Measurements from ENCODE around the gene MSRB2. TPM values are rescaled to one million over a fixed set of nuclear protein-coding genes. Genes with fewer than 3 reads are reported as not detected.
"Not testable (repeated sequence)": the region's sequence is repeated elsewhere in the genome, so short reads cannot be mapped to it uniquely, and the experiment has no call there.

Gene MSRB2
- total and polyA plus RNA-seq, 2 of the 8 experiments (the other 6 are each of a cell fraction or from before 2014, with no cell fraction given): 11.0 to 13.9 TPM

DNA sequence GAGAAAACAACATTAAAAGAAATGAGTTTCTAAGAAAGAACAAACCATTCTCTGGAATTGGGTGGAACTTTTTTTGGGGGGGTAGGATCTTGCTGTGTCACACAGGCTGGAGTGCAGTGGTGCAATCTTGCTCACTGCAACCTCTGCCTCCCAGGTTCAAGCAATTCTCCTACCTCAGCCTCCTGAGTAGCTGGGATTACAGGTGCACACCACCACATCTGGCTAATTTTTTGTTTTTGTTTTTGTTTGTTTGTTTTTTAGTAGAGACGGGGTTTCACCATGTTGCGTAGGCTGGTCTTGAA is 30.6 kb upstream of the MSRB2 start:
- not testable (repeated sequence) for H4K20me1 ChIP-seq (replicated peaks in 1 of 2; ENCODE audit: control insufficient read depth in 1 of 2, insufficient read depth in 2 of 2, low read length in 2 of 2); H3K4me3 ChIP-seq (ENCODE audit: extremely low read depth in 1 of 4, insufficient read depth in 2 of 4, low read depth in 3 of 4, low read length in 4 of 4); FAIRE-seq; H3K79me2 ChIP-seq (ENCODE audit: control insufficient read depth in 1 of 2, insufficient read depth in 2 of 2, low read length in 2 of 2); H3K4ac ChIP-seq (replicated peaks; ENCODE audit: insufficient read length, low read depth, low read length); H4K91ac ChIP-seq (replicated peaks; ENCODE audit: insufficient read length, low read length); H2BK120ac ChIP-seq (replicated peaks; ENCODE audit: low read depth, low read length); H4K5ac ChIP-seq (ENCODE audit: insufficient read length, low read depth, low read length); H2BK12ac ChIP-seq (ENCODE audit: low read depth, low read length); H2BK15ac ChIP-seq (ENCODE audit: low read length); H3K79me1 ChIP-seq (ENCODE audit: low read depth, low read length); H3K36me3 ChIP-seq (ENCODE audit: control insufficient read depth in 2 of 4, insufficient read depth in 4 of 4, low read length in 3 of 4); H3K18ac ChIP-seq (ENCODE audit: extremely low read depth, low read length); DNase-seq (ENCODE audit: low read depth in 1 of 2, low spot score in 2 of 2); H3K4me2 ChIP-seq (ENCODE audit: insufficient read depth in 1 of 2, low read depth in 2 of 2, low read length in 2 of 2); H4K8ac ChIP-seq (ENCODE audit: extremely low read depth, insufficient read depth, low read length); H3K23ac ChIP-seq (ENCODE audit: insufficient read length); H3K14ac ChIP-seq (ENCODE audit: insufficient read length); H3K27ac ChIP-seq (ENCODE audit: low read depth, low read length); H3K9me3 ChIP-seq (ENCODE audit: insufficient read depth in 2 of 2, low read depth in 1 of 2, low read length in 1 of 2); H3K9ac ChIP-seq (replicated peaks in 1 of 4; ENCODE audit: extremely low read depth in 1 of 4, low read depth in 3 of 4, low read length in 3 of 4); H3K27me3 ChIP-seq (replicated peaks in 1 of 4; ENCODE audit: control insufficient read depth in 3 of 4, extremely low read depth in 1 of 4, insufficient read depth in 3 of 4, low read length in 3 of 4); H2AK5ac ChIP-seq (ENCODE audit: low read depth, low read length); H3K23me2 ChIP-seq (ENCODE audit: low read depth, low read length); H2BK5ac ChIP-seq (ENCODE audit: low read depth, low read length); H2BK20ac ChIP-seq (ENCODE audit: low read length); H2AFZ ChIP-seq (ENCODE audit: low read length); H3K56ac ChIP-seq (replicated peaks; ENCODE audit: insufficient read length, low read depth, low read length)
- H3K4me1 ChIP-seq (replicated peaks in 1 of 4; ENCODE audit: control insufficient read depth in 3 of 4, insufficient read depth in 4 of 4, low read length in 3 of 4): peaks cover 6 to 23% (median 17%) of the 10 kb centered on the region in 4 experiments; a peak in 5 of 7 replicates
- 100% methylated on average over 2 of the region's 2 CpGs; no CpG with 5 or more reads in 1 of the 2 experiments for WGBS, 2 experiments (ENCODE audit: extremely low coverage in 1 of 2, insufficient coverage in 1 of 2, insufficient read length in 1 of 2, insufficient replicate concordance in 2 of 2, low coverage in 1 of 2, low lambda C conversion rate in 2 of 2, missing lambda C conversion rate in 1 of 2)
- CTCF ChIA-PET (ENCODE audit: partially characterized antibody): interaction anchor here (1.4 kb wide), 1 partner anchor 491 kb away, joined by 3 read pairs; no protein-coding TSS in a partner anchor
- POLR2A ChIA-PET (ENCODE audit: partially characterized antibody): interaction anchor here (0.8 kb wide), 1 partner anchor 10 kb away, joined by 4 read pairs; no protein-coding TSS in a partner anchor
